Gastroesophageal sphincter (tissue), 3 donors: ENCODE results near the gene SETD1B.

Experiments used
- EP300 ChIP-seq: sonication (generic); formaldehyde crosslinking; IDR thresholded peaks from one replicate; pipeline ENCODE4 v1.6.1; 2017; ENCODE audit warnings: antibody characterized with exemption, mild to moderate bottlenecking
- TF ChIP-seq, protein P1 (sequence below), 4 experiments: fragments of 200-600 bp in 2 of 4; fragments of 450-650 bp in 2 of 4; sonication (generic) in 1 of 4; IDR thresholded peaks; one replicate each; pipeline ENCODE4 v1.5.1; 2017 to 2019; ENCODE audit warnings: antibody characterized with exemption in 4 of 4, mild to moderate bottlenecking in 2 of 4, moderate library complexity in 2 of 4

DNA sequence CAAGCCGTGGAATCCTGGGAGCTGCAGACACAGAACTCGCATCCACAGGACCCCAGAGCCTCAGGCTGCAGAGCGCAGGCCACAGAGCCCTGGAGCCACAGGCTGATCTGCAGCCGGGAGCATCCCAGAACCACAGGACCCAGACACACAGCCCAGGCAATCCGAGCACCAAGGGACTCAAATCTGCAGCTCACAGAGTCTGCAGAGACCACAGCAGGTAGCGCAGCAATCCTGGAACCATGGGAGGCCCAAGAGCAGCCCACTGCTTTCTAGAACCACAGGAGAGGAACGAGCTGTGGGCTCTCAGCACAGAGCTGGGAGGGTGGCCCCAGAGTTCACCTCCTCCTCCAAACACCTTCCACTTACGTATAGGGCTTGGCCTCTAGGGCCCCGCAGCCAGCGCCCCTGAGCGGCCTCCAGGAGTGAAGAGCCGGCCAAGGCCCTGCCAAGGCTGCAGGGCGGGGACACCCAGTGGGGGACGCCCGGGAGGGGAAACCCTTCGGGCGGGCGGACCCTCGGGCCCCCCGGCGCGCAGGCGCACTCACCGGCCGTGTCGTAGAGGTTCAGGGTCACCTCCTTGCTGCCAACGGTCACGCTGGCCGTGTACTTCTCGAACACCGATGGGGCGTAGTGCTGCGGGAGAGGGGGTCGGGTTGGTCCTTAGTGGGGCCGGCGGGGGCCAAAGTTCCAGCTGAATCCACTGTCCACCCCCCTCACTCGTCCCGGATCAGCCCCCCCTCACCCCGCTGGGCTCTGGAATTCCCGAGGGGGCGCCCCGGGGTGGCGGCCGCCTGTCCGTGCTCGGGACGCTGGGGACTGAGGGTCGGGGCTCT lies 11.0 kb upstream of the SETD1B start:
- TF ChIP-seq EP300: no peak
- TF ChIP-seq, protein P1, sequence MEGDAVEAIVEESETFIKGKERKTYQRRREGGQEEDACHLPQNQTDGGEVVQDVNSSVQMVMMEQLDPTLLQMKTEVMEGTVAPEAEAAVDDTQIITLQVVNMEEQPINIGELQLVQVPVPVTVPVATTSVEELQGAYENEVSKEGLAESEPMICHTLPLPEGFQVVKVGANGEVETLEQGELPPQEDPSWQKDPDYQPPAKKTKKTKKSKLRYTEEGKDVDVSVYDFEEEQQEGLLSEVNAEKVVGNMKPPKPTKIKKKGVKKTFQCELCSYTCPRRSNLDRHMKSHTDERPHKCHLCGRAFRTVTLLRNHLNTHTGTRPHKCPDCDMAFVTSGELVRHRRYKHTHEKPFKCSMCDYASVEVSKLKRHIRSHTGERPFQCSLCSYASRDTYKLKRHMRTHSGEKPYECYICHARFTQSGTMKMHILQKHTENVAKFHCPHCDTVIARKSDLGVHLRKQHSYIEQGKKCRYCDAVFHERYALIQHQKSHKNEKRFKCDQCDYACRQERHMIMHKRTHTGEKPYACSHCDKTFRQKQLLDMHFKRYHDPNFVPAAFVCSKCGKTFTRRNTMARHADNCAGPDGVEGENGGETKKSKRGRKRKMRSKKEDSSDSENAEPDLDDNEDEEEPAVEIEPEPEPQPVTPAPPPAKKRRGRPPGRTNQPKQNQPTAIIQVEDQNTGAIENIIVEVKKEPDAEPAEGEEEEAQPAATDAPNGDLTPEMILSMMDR (IDR thresholded peaks at IDR 0.05): no peak
